GM12864 (cell line): ENCODE measurements around the gene SRD5A3.
"Not testable (repeated sequence)": the region's sequence is repeated elsewhere in the genome, so short reads cannot be mapped to it uniquely, and the experiment has no call there.

Experiments used
- DNase-seq: peaks from one replicate; pipeline ENCODE4 v3.0.0-alpha.2; 2011; ENCODE audit warnings: low read depth
- H3K4me3 ChIP-seq: 2 replicates; pipeline ENCODE4 v1.5.1; 2011; ENCODE audit warnings: mild to moderate bottlenecking, low read depth, low read length, control low read depth
- TF ChIP-seq, protein P1 (sequence below): IDR thresholded peaks from 2 replicates; pipeline ENCODE4 v1.5.1; 2011; ENCODE audit warnings: low read depth, mild to moderate bottlenecking, moderate library complexity, low read length, control low read depth, inconsistent platforms; ENCODE audit errors: missing control alignments

SRD5A3 gene

DNA sequence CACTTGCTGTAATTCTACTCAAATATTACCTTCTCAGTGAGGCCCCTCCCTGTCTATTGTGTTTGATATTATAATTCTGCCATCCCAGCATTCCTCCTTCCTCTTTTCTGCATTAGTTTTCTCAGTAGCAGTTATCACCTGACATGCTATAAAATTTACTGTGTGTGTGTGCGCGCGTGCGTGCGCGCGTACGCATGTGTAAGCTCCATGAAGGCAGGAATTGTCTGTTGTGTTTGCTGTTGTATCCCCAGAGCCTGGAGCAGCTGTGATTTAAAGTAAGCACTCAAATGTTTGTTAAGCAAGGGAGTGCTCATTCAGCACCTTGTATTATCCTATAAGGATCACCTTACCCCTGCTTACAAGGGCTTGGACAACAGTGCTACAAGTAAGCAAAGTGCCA lies 8.6 kb downstream of the SRD5A3 start:
- H3K4me3 ChIP-seq: no peak overlapping the region
- TF ChIP-seq, protein P1, sequence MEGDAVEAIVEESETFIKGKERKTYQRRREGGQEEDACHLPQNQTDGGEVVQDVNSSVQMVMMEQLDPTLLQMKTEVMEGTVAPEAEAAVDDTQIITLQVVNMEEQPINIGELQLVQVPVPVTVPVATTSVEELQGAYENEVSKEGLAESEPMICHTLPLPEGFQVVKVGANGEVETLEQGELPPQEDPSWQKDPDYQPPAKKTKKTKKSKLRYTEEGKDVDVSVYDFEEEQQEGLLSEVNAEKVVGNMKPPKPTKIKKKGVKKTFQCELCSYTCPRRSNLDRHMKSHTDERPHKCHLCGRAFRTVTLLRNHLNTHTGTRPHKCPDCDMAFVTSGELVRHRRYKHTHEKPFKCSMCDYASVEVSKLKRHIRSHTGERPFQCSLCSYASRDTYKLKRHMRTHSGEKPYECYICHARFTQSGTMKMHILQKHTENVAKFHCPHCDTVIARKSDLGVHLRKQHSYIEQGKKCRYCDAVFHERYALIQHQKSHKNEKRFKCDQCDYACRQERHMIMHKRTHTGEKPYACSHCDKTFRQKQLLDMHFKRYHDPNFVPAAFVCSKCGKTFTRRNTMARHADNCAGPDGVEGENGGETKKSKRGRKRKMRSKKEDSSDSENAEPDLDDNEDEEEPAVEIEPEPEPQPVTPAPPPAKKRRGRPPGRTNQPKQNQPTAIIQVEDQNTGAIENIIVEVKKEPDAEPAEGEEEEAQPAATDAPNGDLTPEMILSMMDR: no peak
- DNase-seq: no peak

DNA sequence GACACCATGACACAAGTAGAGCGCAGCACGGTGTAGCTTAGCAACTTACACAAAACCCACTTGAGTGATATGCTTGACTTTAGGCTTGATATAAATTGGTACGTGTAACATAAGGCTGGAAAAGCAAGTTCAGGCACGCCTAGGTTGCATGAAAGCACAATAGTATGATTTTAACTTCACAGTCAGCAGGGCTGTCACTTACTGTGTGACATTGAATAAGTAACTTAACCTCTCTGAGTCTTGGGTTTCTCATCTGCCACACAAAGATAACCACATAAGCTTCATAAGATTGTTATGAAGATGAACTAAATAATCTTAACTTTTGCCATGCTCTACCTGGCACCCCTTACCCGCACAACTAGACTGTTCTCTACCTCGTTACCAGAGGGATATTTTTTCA lies 9.5 kb downstream of the SRD5A3 start:
- no peak for DNase-seq
- no peak overlapping the region for H3K4me3 ChIP-seq
- TF ChIP-seq, protein P1: no peak

DNA sequence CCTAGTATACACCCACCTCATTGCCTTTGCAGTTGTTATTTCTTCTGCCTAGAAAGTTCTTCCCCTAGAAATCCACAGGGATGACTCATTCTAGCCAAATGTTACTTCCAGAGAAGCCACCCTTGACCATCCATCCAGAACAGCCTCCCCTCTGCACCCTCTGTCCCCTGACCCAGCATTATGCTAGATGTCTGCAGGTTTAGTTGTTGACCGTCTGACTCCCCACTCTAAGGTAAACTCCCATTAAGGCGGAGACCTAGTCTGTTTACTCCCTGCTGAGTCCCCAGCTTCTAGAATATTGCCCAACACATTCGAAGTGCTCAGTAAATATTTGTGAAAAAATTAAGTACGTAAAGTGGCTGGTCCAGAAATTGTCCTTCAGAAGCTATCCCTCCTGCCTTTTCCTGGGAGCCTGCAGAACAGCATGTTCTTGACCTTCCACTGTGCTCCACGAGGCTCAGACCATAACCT lies 11.0 kb downstream of the SRD5A3 start:
- TF ChIP-seq, protein P1: no peak
- no peak for DNase-seq
- no peak overlapping the region for H3K4me3 ChIP-seq

DNA sequence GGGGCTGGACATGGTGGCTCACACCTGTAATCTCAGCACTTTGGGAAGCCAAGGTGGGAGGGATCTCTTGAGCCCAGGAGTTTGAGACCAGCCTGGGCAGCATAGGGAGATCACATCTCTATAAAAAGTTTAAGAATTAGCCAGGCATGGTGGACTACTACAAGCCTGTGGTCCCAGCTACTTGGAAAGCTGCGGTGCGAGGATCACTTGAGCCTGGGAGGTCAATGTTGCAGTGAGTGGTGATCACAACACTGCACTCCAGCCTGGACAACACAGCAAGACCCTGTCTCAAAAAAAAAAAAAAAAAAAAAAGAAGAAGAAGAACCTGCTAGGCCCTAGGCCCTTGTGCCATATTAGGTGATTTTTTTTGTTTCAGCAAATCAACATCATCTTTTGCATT lies 12.2 kb downstream of the SRD5A3 start:
- TF ChIP-seq, protein P1: no peak
- no peak overlapping the region for H3K4me3 ChIP-seq

DNA sequence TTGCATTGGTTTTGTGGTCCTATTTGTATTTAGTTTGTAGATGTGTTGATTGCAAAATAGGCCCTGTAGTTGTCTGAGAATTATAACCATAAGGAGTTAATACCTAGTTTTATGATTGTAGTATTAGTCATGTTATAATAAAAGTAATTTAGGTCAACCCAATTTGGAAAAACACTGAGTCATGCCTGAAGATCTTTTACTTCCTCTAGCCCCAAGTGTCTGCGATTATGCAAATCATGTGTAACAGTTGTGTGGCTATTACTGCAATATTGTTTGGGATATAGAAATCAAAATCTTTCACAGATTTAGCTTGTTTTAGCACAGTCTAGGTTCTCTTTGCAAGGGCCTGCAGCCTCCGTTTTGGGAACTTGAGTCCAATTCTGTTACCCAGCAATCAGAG lies 12.6 kb downstream of the SRD5A3 start:
- DNase-seq: no peak
- TF ChIP-seq, protein P1: no peak
- H3K4me3 ChIP-seq: no peak overlapping the region

More for the DNA sequence above, 12.2 kb downstream of the SRD5A3 start:
- no peak for DNase-seq

DNA sequence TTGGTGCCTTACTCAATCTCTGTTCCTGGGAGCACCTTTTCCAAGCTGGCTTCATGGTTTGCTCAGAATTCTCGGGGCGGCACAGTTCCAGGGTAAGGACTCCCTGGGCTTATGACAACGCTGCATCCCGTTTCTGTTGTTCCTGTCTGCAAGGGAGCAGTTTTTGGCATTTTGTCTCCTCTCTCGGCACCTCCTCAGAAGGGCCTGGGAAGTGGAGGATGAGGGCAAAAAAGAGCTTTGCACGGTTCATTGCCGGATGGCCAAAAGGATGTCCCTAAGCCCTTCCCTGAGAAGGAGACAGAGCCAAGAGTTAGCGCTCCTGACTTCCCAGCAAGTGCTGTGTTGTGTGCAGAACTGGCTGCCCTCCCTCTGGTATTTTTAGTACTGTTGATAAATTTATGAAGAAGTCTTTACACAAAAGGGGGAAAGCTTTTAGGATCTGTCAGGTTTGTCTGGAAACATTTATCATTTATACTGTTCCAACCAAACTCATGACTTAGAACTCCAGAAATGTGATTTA lies 13.4 kb downstream of the SRD5A3 start:
- no peak overlapping the region for H3K4me3 ChIP-seq
- no peak for DNase-seq
- TF ChIP-seq, protein P1: no peak

DNA sequence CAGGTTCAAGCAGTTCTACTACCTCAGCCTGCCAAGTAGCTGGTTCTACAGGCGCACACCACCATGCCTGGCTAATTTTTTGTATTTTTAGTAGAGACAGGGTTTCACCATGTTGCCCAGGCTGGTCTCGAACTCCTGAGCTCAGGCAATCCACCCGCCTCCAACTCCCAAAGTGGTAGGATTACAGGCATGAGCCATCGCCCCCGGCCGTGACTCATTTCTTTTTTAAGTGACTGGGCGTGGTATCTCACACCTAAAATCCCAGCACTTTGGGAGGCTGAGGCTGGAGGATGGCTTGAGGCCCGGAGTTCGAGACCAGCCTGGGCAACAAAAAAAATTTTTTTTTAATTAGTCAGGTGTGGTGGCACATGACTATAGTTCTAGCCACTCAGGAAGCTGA lies 16.9 kb downstream of the SRD5A3 start:
- not testable (repeated sequence) for DNase-seq, H3K4me3 ChIP-seq
